ENCODE measurements around the gene NEURL4. TPM values are rescaled to one million over a fixed set of nuclear protein-coding genes. Genes with fewer than 3 reads are reported as not detected.
A peak's percentile ranks its signal among the peaks of the same experiment; 100 is the strongest.

NEURL4 gene
- total and polyA plus RNA-seq, 8 donors: 6.9 to 84.0 (median 24.8) TPM

DNA sequence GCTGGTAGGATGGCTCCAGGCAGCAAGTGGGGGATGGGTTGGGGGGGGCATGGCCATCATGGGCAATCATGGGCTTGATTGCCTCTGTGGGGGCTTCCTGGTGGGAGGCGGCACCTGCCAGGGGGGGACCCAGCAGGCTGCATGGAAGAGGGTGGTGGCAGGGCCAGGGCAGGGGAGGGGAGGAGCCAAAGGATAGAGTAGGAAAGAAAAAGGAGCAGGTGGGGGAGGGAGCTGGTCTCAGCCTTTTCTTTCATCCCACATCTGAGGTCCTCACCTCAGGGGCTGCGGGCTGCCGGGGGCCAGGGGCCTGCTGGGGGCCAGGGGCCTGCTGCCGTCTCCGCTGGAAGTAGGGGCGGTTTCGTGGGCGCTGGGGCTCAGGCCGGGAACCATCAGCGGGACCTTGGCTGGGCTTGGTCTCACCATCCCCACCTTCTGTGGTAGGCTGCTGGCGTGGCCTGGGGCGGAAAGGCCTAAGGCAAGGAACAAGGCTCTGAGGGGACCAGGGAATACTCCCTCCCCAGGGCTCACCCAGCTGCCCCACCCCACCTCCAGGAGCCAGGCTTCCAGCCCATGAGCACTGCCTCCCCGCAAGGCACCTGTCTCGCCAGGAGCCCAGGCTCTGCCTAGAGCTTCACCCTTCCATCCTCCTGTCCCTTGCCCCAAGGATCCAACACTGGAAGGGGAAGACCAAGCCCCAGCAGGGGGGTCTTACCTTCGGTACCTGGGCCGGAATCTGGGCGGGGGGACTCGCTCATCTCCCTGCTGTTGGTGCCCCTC is 39.7 kb downstream of the NEURL4 start:
- Histone ChIP-seq H3K4me1 (peaks cover 8 to 29% (median 22%) of the 10 kb centered on the region in 4 donors), H3K27me3 (peaks cover 0 to 69% (median 22%) of the 10 kb centered on the region in 3 donors), H3K36me3 (peaks cover 0 to 15% (median 4%) of the 10 kb centered on the region in 4 donors), H3K4me3 (no peak overlapping the region), H3K27ac (no peak overlapping the region), H3K9me3 (no peaks in the 10 kb centered on the region)
- WGBS, 5 donors: 82 to 86% (median 84%) methylated on average over 16 to 18 of the region's 18 CpGs
- intact Hi-C loops (cut with DNase I; ENCODE audit: low total_unique reads): no loop called here
- no peak for DNase-seq
- TF ChIP-seq, protein P1, sequence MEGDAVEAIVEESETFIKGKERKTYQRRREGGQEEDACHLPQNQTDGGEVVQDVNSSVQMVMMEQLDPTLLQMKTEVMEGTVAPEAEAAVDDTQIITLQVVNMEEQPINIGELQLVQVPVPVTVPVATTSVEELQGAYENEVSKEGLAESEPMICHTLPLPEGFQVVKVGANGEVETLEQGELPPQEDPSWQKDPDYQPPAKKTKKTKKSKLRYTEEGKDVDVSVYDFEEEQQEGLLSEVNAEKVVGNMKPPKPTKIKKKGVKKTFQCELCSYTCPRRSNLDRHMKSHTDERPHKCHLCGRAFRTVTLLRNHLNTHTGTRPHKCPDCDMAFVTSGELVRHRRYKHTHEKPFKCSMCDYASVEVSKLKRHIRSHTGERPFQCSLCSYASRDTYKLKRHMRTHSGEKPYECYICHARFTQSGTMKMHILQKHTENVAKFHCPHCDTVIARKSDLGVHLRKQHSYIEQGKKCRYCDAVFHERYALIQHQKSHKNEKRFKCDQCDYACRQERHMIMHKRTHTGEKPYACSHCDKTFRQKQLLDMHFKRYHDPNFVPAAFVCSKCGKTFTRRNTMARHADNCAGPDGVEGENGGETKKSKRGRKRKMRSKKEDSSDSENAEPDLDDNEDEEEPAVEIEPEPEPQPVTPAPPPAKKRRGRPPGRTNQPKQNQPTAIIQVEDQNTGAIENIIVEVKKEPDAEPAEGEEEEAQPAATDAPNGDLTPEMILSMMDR (IDR thresholded peaks at IDR 0.05): no peak

DNA sequence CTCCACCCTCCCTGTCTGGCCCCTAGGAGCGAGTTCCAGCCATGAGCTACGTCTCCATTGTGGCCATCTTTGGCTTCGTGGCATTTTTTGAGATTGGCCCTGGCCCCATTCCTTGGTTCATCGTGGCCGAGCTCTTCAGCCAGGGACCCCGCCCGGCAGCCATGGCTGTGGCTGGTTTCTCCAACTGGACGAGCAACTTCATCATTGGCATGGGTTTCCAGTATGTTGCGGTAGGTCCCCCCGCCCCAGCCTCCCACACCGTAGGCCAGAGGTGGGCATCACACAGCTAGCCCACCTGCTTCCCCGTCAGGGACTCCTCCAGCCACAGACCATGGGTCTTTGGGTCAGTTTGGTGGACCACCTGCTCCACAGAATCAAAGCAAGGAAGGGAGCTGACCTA is 43.5 kb downstream of the NEURL4 start:
- peaks cover 0 to 63% (median 16%) of the 10 kb centered on the region in 3 donors for H3K27me3 ChIP-seq
- intact Hi-C loops (cut with DNase I; ENCODE audit: low total_unique reads): no loop called here
- no peak overlapping the region for H3K27ac ChIP-seq
- H3K4me3 ChIP-seq: no peak overlapping the region
- H3K36me3 ChIP-seq: peaks cover 0 to 21% (median 4%) of the 10 kb centered on the region in 4 donors
- no peak for TF ChIP-seq POLR2AphosphoS5 (IDR thresholded peaks at IDR 0.05)
- no peak for TF ChIP-seq EP300 (IDR thresholded peaks at IDR 0.05)
- TF ChIP-seq POLR2A (IDR thresholded peaks at IDR 0.05): no peak
- TF ChIP-seq, protein P1 (IDR thresholded peaks at IDR 0.05): no peak
- DNase-seq: no peak
- no peaks in the 10 kb centered on the region for H3K9me3 ChIP-seq
- 76 to 94% (median 91%) methylated on average over 12 of the region's 12 CpGs for WGBS, 5 donors
- peaks cover 18 to 37% (median 30%) of the 10 kb centered on the region in 4 donors for H3K4me1 ChIP-seq

DNA sequence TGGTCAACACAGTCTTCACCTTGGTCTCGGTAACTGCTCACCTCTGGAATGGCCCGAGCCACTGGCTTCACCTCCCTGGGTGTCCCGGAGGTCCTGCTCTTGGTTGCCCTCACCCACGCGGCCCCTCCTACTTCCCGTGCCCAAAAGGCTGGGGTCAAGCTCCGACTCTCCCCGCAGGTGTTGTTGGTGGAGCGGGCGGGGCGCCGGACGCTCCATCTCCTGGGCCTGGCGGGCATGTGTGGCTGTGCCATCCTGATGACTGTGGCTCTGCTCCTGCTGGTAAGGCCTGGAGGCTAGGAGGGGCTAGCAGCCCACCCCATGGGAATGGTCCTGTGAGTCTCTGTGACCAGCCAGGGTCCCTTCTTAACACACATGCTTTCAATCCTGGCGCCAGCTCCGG is 44.2 kb downstream of the NEURL4 start:
- no peak overlapping the region for H3K4me3 ChIP-seq
- intact Hi-C loops (cut with DNase I; ENCODE audit: low total_unique reads): no loop called here
- TF ChIP-seq, protein P1 (IDR thresholded peaks at IDR 0.05): no peak
- no peak for TF ChIP-seq EP300 (IDR thresholded peaks at IDR 0.05)
- TF ChIP-seq POLR2A (IDR thresholded peaks at IDR 0.05): no peak
- no peak for TF ChIP-seq POLR2AphosphoS5 (IDR thresholded peaks at IDR 0.05)
- peaks cover 20 to 43% (median 35%) of the 10 kb centered on the region in 4 donors for H3K4me1 ChIP-seq
- 81 to 93% (median 88%) methylated on average over 4 to 16 of the region's 16 CpGs for WGBS, 5 donors
- peaks cover 0 to 21% (median 4%) of the 10 kb centered on the region in 4 donors for H3K36me3 ChIP-seq
- H3K27ac ChIP-seq: no peak overlapping the region
- H3K27me3 ChIP-seq: peaks cover 0 to 56% (median 16%) of the 10 kb centered on the region in 3 donors
- DNase-seq: no peak
- H3K9me3 ChIP-seq: no peaks in the 10 kb centered on the region

DNA sequence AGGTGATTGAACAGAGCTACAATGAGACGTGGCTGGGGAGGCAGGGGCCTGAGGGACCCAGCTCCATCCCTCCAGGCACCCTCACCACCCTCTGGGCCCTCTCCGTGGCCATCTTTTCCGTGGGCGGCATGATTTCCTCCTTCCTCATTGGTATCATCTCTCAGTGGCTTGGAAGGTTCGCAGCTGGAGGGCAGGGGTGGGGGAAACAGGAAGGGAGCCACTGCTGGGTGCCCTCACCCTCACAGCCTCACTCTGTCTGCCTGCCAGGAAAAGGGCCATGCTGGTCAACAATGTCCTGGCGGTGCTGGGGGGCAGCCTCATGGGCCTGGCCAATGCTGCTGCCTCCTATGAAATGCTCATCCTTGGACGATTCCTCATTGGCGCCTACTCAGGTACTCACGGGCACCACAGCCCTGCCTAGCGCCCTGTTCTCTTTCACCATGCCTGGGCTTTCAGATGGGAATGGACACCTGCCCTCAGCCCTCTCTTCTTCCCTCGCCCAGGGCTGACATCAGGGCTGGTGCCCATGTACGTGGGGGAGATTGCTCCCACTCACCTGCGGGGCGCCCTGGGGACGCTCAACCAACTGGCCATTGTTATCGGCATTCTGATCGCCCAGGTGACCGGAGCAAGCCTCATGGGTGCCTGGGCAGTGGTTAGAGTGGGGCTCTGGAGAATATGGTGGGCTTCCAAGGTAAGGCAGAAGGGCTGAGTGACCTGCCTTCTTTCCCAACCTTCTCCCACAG is 45.5 kb downstream of the NEURL4 start:
- DNase-seq: no peak
- intact Hi-C loops (cut with DNase I; ENCODE audit: low total_unique reads): no loop called here
- peaks cover 20 to 43% (median 35%) of the 10 kb centered on the region in 4 donors for H3K4me1 ChIP-seq
- 79 to 87% (median 85%) methylated on average over 13 to 18 of the region's 18 CpGs for WGBS, 5 donors
- TF ChIP-seq POLR2A (IDR thresholded peaks at IDR 0.05) (no peak), EP300 (IDR thresholded peaks at IDR 0.05) (no peak), POLR2AphosphoS5 (IDR thresholded peaks at IDR 0.05) (no peak)
- TF ChIP-seq, protein P1 (IDR thresholded peaks at IDR 0.05): no peak
- peak overlapping the region in 3 of 5 donors; percentile 37 to 92 (median 83) for H3K27ac ChIP-seq
- H3K27me3 ChIP-seq: peaks cover 0 to 48% (median 16%) of the 10 kb centered on the region in 3 donors
- H3K4me3 ChIP-seq: peak overlapping the region in 3 of 4 donors; percentile 43 to 60 (median 52)
- no peaks in the 10 kb centered on the region for H3K9me3 ChIP-seq
- peaks cover 0 to 21% (median 4%) of the 10 kb centered on the region in 4 donors for H3K36me3 ChIP-seq

Measured in stomach (tissue), 9 donors.